Mucosa of rectum (tissue), 2 donors: ENCODE data around the gene GJB2.
"Not testable (repeated sequence)": the region's sequence is repeated elsewhere in the genome, so short reads cannot be mapped to it uniquely, and the experiment has no call there.

Experiments used
- H3K27ac ChIP-seq, 2 donors: one replicate each; pipeline ENCODE4 v1.7.0; 2013; ENCODE audit warnings: inconsistent platforms in 2 of 2, low read depth in 2 of 2, low read length in 2 of 2
- H3K27me3 ChIP-seq, 2 donors: one replicate each; pipeline ENCODE4 v1.7.0; 2013; ENCODE audit warnings: low read length in 2 of 2; ENCODE audit not compliant: control insufficient read depth in 2 of 2, insufficient read depth in 2 of 2
- H3K36me3 ChIP-seq, 2 donors: one replicate each; pipeline ENCODE4 v1.7.0; 2013; ENCODE audit warnings: low read length in 2 of 2; ENCODE audit not compliant: control insufficient read depth in 2 of 2, insufficient read depth in 2 of 2
- H3K4me1 ChIP-seq, 2 donors: one replicate each; pipeline ENCODE4 v1.7.0; 2013; ENCODE audit warnings: low read length in 2 of 2, mild to moderate bottlenecking in 1 of 2; ENCODE audit not compliant: control insufficient read depth in 2 of 2, insufficient read depth in 2 of 2
- H3K4me3 ChIP-seq, 2 donors: one replicate each; pipeline ENCODE4 v1.7.0; 2013; ENCODE audit warnings: low read length in 2 of 2
- H3K9ac ChIP-seq, 2 donors: one replicate each; pipeline ENCODE4 v1.7.0; 2013; ENCODE audit warnings: low read length in 2 of 2, low read depth in 1 of 2, mild to moderate bottlenecking in 1 of 2
- H3K9me3 ChIP-seq, 2 donors: one replicate each; pipeline ENCODE4 v1.7.0; 2013; ENCODE audit warnings: low read length in 2 of 2; ENCODE audit not compliant: control insufficient read depth in 2 of 2
- donor health status: healthy.
- donor health status: Normal muscosa, but diverticular disease.

GJB2 gene

GRCh38 chr13:20153290-20153689 lies 39.4 kb downstream of the GJB2 start:
- not testable (repeated sequence) for H3K9me3 ChIP-seq, H3K4me3 ChIP-seq, H3K27ac ChIP-seq, H3K4me1 ChIP-seq, H3K36me3 ChIP-seq, H3K9ac ChIP-seq
- H3K27me3 ChIP-seq = peaks cover 13 to 25% of the 10 kb centered on the region in 2 donors

GRCh38 chr13:20151612-20152011 lies 41.1 kb downstream of the GJB2 start:
- Histone ChIP-seq H3K9me3 (no peaks in the 10 kb centered on the region), H3K4me3 (no peak overlapping the region), H3K27ac (no peak overlapping the region), H3K27me3 (peaks cover 3 to 13% of the 10 kb centered on the region in 2 donors), H3K9ac (no peak overlapping the region), H3K4me1 (no peaks in the 10 kb centered on the region), H3K36me3 (no peaks in the 10 kb centered on the region)

- Histone ChIP-seq H3K27me3 (peaks cover 0 to 10% of the 10 kb centered on the region in 2 donors), H3K27ac (no peak overlapping the region), H3K4me3 (no peak overlapping the region), H3K36me3 (no peaks in the 10 kb centered on the region), H3K9ac (no peak overlapping the region), H3K4me1 (no peaks in the 10 kb centered on the region), H3K9me3 (no peaks in the 10 kb centered on the region)
Observed at GRCh38 chr13:20151016-20151415, 41.7 kb downstream of the GJB2 start.

- Histone ChIP-seq H3K4me3 (no peak overlapping the region), H3K36me3 (no peaks in the 10 kb centered on the region), H3K27me3 (peaks cover 0 to 10% of the 10 kb centered on the region in 2 donors), H3K27ac (no peak overlapping the region), H3K9me3 (no peaks in the 10 kb centered on the region), H3K9ac (no peak overlapping the region), H3K4me1 (no peaks in the 10 kb centered on the region)
Observed at GRCh38 chr13:20150561-20150960, 42.2 kb downstream of the GJB2 start.

- Histone ChIP-seq H3K9ac (no peak overlapping the region), H3K4me3 (no peak overlapping the region), H3K27ac (no peak overlapping the region), H3K4me1 (no peaks in the 10 kb centered on the region), H3K9me3 (no peaks in the 10 kb centered on the region), H3K36me3 (no peaks in the 10 kb centered on the region), H3K27me3 (peaks cover 0 to 10% of the 10 kb centered on the region in 2 donors)
Observed at GRCh38 chr13:20149762-20150161, 43.0 kb downstream of the GJB2 start.

- H3K9me3 ChIP-seq = no peaks in the 10 kb centered on the region
- H3K27me3 ChIP-seq = peaks cover 0 to 18% of the 10 kb centered on the region in 2 donors
- no peaks in the 10 kb centered on the region for H3K4me1 ChIP-seq
- H3K4me3 ChIP-seq = no peak overlapping the region
- no peak overlapping the region for H3K27ac ChIP-seq
- H3K36me3 ChIP-seq = no peaks in the 10 kb centered on the region
- H3K9ac ChIP-seq = no peak overlapping the region
Observed at GRCh38 chr13:20148501-20149183, 44.1 kb downstream of the GJB2 start.

- H3K27ac ChIP-seq = no peak overlapping the region
- no peaks in the 10 kb centered on the region for H3K4me1 ChIP-seq
- H3K27me3 ChIP-seq = peaks cover 3 to 20% of the 10 kb centered on the region in 2 donors
- H3K9me3 ChIP-seq = no peaks in the 10 kb centered on the region
- H3K9ac ChIP-seq = no peak overlapping the region
- no peaks in the 10 kb centered on the region for H3K36me3 ChIP-seq
- H3K4me3 ChIP-seq = no peak overlapping the region
Observed at GRCh38 chr13:20146381-20146780, 46.4 kb downstream of the GJB2 start.

GRCh38 chr13:20145521-20145920 lies 47.2 kb downstream of the GJB2 start:
- Histone ChIP-seq H3K4me3 (no peak overlapping the region), H3K9ac (no peak overlapping the region), H3K36me3 (no peaks in the 10 kb centered on the region), H3K27ac (no peak overlapping the region), H3K27me3 (peaks cover 3 to 20% of the 10 kb centered on the region in 2 donors), H3K9me3 (no peaks in the 10 kb centered on the region), H3K4me1 (no peaks in the 10 kb centered on the region)

- H3K9ac ChIP-seq = no peak overlapping the region
- H3K4me1 ChIP-seq = no peaks in the 10 kb centered on the region
- no peaks in the 10 kb centered on the region for H3K9me3 ChIP-seq
- peaks cover 3 to 18% of the 10 kb centered on the region in 2 donors for H3K27me3 ChIP-seq
- H3K27ac ChIP-seq = no peak overlapping the region
- H3K36me3 ChIP-seq = no peaks in the 10 kb centered on the region
- no peak overlapping the region for H3K4me3 ChIP-seq
Observed at GRCh38 chr13:20144141-20144850, 48.4 kb downstream of the GJB2 start.

- Histone ChIP-seq H3K4me3 (no peak overlapping the region), H3K9me3 (no peaks in the 10 kb centered on the region), H3K27ac (no peak overlapping the region), H3K4me1 (no peaks in the 10 kb centered on the region), H3K27me3 (peaks cover 9 to 23% of the 10 kb centered on the region in 2 donors), H3K36me3 (no peaks in the 10 kb centered on the region), H3K9ac (no peak overlapping the region)
Observed at GRCh38 chr13:20142927-20143480, 49.7 kb downstream of the GJB2 start.
